Measurements from ENCODE around the gene TTC39C.
"Not testable (repeated sequence)": the region's sequence is repeated elsewhere in the genome, so short reads cannot be mapped to it uniquely, and the experiment has no call there.

The TTC39C gene

DNA sequence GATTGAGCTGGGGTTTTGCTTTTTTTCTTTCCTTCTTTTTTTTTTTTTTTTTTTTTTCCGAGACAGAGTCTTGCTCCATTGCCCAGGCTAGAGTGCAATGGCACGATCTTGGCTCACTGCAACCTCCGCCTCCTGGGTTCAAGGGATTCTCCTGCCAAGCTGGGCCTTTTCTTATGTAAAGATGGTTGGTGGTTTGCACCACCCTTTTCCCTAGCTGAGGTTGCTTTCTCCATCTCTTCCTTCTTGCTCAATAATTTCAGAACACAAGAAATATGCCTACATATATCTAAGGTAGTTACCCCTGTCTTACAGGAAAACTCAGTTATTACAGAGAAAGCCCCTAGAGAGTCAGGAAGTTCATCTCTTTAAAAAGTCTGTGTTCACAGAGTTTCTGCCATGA lies 7.0 kb downstream of the TTC39C start:
- TF ChIP-seq, protein P1, sequence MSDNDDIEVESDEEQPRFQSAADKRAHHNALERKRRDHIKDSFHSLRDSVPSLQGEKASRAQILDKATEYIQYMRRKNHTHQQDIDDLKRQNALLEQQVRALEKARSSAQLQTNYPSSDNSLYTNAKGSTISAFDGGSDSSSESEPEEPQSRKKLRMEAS (IDR thresholded peaks at IDR 0.05; ENCODE audit: low read depth, low read length) = no peak
- no peak for TF ChIP-seq POLR2A (IDR thresholded peaks at IDR 0.05; ENCODE audit: extremely low read depth, insufficient read length)
- no peak for TF ChIP-seq MYC (IDR thresholded peaks at IDR 0.05; ENCODE audit: low read depth, low read length)
- TF ChIP-seq, protein P2, sequence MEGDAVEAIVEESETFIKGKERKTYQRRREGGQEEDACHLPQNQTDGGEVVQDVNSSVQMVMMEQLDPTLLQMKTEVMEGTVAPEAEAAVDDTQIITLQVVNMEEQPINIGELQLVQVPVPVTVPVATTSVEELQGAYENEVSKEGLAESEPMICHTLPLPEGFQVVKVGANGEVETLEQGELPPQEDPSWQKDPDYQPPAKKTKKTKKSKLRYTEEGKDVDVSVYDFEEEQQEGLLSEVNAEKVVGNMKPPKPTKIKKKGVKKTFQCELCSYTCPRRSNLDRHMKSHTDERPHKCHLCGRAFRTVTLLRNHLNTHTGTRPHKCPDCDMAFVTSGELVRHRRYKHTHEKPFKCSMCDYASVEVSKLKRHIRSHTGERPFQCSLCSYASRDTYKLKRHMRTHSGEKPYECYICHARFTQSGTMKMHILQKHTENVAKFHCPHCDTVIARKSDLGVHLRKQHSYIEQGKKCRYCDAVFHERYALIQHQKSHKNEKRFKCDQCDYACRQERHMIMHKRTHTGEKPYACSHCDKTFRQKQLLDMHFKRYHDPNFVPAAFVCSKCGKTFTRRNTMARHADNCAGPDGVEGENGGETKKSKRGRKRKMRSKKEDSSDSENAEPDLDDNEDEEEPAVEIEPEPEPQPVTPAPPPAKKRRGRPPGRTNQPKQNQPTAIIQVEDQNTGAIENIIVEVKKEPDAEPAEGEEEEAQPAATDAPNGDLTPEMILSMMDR (IDR thresholded peaks at IDR 0.05; ENCODE audit: low read depth, low read length) = no peak
- H3K4me3 ChIP-seq (ENCODE audit: low read depth, low read length) = no peak overlapping the region
- DNase-seq (ENCODE audit: low read depth) = no peak

DNA sequence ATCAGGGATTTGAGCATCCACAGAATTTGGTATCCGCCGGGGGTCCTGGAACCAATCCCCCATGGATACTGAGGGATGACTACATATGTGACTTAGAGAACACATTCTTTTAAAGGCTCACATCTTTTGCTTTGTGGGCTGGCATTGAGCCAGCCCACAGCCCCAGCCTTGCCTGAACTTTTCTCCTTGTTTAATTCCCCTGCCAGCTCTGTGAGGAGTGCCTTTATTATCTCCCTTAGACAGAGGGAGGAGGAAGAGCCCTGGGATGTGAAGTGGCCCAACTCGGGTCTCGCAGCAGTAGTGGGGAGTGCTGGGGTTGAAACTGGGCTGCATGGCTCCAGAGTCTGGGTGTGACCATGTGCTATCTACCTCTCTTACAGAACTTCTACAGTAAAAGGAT lies 7.6 kb downstream of the TTC39C start:
- TF ChIP-seq, protein P2 (IDR thresholded peaks at IDR 0.05; ENCODE audit: low read depth, low read length) = no peak
- TF ChIP-seq MYC (IDR thresholded peaks at IDR 0.05; ENCODE audit: low read depth, low read length) = no peak
- TF ChIP-seq, protein P1 (IDR thresholded peaks at IDR 0.05; ENCODE audit: low read depth, low read length) = no peak
- no peak for TF ChIP-seq POLR2A (IDR thresholded peaks at IDR 0.05; ENCODE audit: extremely low read depth, insufficient read length)
- no peak for DNase-seq (ENCODE audit: low read depth)
- H3K4me3 ChIP-seq (ENCODE audit: low read depth, low read length) = no peak overlapping the region

DNA sequence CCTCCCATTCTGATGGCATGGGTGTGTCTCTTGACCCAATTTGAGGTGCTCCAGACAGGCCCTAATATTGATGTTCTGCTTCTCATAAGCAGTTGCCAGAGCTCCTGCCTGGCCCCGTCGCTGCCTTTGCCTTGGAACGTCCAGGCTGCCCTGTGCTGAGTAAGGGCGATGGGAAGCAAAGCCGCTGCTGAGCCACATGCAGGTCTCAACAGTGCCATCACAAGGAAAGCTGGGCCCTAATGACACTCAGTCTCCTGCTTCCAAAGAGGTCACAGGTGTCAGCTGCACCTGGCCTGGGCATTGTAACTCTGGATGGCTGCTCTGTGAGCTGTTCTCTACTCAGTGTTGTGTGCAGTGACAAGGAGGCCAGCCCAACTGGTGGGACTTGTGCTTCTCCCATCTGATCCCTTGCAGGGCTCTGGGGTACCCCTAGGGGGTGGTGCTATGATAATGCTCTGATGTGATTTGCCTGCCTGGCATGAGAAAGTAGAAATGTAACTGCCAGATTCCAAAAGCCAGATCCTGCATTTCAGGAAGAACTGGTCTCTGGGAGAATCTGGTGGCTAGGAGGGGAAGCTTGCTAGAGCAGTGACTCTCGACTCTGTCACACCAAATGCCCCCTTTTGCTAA lies 8.7 kb downstream of the TTC39C start:
- no peak for DNase-seq (ENCODE audit: low read depth)
- TF ChIP-seq, protein P2 (IDR thresholded peaks at IDR 0.05; ENCODE audit: low read depth, low read length) = no peak
- no peak for TF ChIP-seq MYC (IDR thresholded peaks at IDR 0.05; ENCODE audit: low read depth, low read length)
- TF ChIP-seq POLR2A (IDR thresholded peaks at IDR 0.05; ENCODE audit: extremely low read depth, insufficient read length) = no peak
- TF ChIP-seq, protein P1 (IDR thresholded peaks at IDR 0.05; ENCODE audit: low read depth, low read length) = no peak
- no peak overlapping the region for H3K4me3 ChIP-seq (ENCODE audit: low read depth, low read length)

GRCh38 chr18:24024425-24024824 lies 9.9 kb downstream of the TTC39C start:
- DNase-seq (ENCODE audit: low read depth) = no peak
- no peak overlapping the region for H3K4me3 ChIP-seq (ENCODE audit: low read depth, low read length)
- TF ChIP-seq POLR2A (IDR thresholded peaks at IDR 0.05; ENCODE audit: extremely low read depth, insufficient read length) (no peak), MYC (IDR thresholded peaks at IDR 0.05; ENCODE audit: low read depth, low read length) (no peak)
- TF ChIP-seq, protein P2 (IDR thresholded peaks at IDR 0.05; ENCODE audit: low read depth, low read length) = no peak
- TF ChIP-seq, protein P1 (IDR thresholded peaks at IDR 0.05; ENCODE audit: low read depth, low read length) = no peak

DNA sequence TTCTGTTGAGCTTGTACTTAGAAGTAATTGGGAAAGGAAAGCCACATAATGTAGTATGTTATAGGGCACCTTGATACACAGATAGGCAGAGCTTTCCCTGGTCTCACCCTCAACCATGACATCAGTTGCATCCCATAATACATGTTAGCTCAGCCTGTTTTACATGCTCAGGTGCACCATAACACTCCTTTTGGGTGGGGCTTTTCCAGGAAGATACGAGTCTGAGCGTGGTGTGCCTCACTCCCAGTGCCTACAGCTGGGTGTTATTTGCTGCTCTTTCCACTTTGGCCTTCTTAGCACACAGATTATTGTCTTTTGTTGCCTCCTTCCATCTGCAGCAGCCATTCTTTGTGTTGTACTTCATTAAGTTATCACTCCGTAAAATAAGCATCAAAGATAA lies 11.9 kb downstream of the TTC39C start:
- no peak for TF ChIP-seq POLR2A (IDR thresholded peaks at IDR 0.05; ENCODE audit: extremely low read depth, insufficient read length)

GRCh38 chr18:24027156-24027827 lies 12.7 kb downstream of the TTC39C start:
- TF ChIP-seq MYC (IDR thresholded peaks at IDR 0.05; ENCODE audit: low read depth, low read length) (no peak), POLR2A (IDR thresholded peaks at IDR 0.05; ENCODE audit: extremely low read depth, insufficient read length) (no peak)
- TF ChIP-seq, protein P1 (IDR thresholded peaks at IDR 0.05; ENCODE audit: low read depth, low read length) = no peak
- TF ChIP-seq, protein P2 (IDR thresholded peaks at IDR 0.05; ENCODE audit: low read depth, low read length) = no peak
- no peak overlapping the region for H3K4me3 ChIP-seq (ENCODE audit: low read depth, low read length)
- peak; percentile 73 for DNase-seq (ENCODE audit: low read depth)

More for the DNA sequence above, 11.9 kb downstream of the TTC39C start:
- DNase-seq (ENCODE audit: low read depth) = no peak
- no peak overlapping the region for H3K4me3 ChIP-seq (ENCODE audit: low read depth, low read length)

GRCh38 chr18:24028946-24029345 lies 14.4 kb downstream of the TTC39C start:
- DNase-seq (ENCODE audit: low read depth); H3K4me3 ChIP-seq (ENCODE audit: low read depth, low read length): not testable (repeated sequence)

All from NB4 (cell line).